GM21367 (cell line): ENCODE measurements around the gene RBFOX2.

ENCODE experiments used
- ATAC-seq: cut with Tn5 transposase; IDR thresholded peaks from one replicate; pipeline ENCODE4 v1.9.1; 2021; ENCODE audit not compliant: unreplicated experiment

RBFOX2 gene

DNA sequence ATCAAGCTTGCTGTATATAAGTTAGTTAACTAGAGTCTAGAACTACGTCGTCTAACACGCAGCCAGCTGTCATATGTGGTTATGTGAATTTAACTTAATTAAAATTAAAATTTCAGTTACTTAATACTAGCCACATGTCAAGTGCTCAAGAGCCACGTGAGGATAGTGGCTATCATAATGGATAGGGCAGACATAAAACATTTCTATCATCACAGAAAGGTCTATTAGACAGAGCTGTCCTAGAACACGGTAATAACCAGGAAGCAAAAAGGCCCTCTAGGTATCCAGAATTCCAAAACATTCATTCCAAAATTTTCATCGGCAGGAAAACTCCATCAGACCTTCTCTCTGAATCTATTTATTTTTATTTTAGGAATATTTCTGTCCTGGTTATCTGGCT is 123.9 kb downstream of the RBFOX2 start:
- ATAC-seq: no peak

- ATAC-seq: no peak
Measured at GRCh38 chr22:35904336-35904692, 124.3 kb downstream of the RBFOX2 start.

GRCh38 chr22:35903571-35904335 is 124.9 kb downstream of the RBFOX2 start:
- no peak for ATAC-seq

- ATAC-seq: no peak
Measured at GRCh38 chr22:35900483-35901168, 128.0 kb downstream of the RBFOX2 start.

- ATAC-seq: no peak
Measured at GRCh38 chr22:35899736-35900135, 128.9 kb downstream of the RBFOX2 start.

- ATAC-seq: no peak
Measured at GRCh38 chr22:35896111-35896705, 132.4 kb downstream of the RBFOX2 start.

- ATAC-seq: no peak
Measured at GRCh38 chr22:35894937-35895708, 133.5 kb downstream of the RBFOX2 start.

DNA sequence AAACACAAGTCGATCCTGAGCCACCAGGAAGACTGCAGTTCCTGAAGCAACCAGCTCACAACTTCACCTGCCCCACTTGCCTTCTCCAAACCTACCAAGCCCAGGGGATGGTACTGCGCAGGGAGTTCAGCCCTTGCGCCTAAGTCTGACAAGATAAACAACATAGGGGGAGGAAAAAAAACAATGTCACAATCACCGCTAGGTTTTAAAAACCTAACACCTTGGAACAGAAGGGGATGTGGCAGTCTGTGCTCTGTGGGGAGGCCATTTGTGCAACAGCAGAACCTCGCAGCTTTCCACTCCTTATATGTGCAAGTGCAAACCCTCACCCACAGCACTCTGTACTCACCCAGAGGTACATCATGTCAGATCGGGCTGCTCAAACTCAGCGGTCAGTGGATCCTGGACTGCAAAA is 134.2 kb downstream of the RBFOX2 start:
- ATAC-seq: no peak

GRCh38 chr22:35893698-35894097 is 134.9 kb downstream of the RBFOX2 start:
- ATAC-seq: no peak

DNA sequence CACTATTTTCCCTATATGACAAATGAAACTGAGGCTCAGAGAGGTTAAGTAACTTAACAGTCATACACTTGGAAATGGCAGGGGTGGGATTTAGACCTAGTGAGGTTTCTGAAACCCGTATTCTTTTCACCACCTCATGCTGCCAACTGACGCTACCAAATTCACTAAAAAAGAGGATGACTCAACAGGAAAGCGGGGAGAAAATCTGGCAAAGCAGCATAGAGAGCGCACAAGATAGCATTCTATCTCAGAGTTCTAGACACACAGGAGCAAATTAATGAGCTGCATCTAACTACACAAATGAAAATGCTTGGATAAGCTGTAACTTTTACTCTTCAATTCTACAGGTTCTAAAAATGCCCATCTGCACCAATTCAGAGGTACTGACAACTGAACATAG is 136.4 kb downstream of the RBFOX2 start:
- ATAC-seq: no peak

DNA sequence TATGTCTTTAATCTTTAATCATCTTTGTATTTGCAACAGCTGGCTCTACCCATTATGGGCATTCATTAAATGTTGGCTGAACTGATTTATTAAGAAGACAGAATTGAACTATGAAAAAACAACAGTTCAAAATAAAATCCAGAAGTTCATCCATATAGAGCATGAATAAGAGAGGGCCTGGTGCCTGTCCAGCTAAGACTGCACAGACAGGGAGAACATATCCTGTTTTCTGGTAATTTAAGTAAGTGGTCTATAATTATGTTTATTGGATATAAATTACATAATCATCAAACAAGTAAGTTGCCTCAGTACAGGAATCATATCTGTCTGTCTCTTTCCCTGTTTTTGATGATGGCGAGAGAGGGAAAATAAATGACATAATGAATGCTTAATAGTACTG is 137.2 kb downstream of the RBFOX2 start:
- ATAC-seq: no peak

DNA sequence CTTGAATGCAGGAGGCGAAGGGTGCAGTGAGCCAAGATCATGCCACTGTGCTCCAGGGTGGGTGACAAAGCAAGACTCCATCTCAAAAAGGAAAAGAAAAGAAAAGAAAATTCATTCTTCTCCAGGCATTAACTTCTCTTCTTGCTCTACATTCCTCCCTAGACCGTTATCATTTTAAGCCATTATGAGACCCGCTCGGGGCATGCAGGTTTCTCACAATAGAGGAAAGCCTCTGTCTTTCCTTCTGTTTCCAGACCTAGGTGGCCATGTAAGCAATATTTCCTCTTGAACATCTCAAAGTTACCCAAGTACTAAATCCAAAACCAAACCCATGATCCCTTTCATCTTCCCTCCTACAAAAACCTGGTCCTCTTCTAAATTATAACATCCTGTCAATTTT is 139.6 kb downstream of the RBFOX2 start:
- ATAC-seq: no peak

DNA sequence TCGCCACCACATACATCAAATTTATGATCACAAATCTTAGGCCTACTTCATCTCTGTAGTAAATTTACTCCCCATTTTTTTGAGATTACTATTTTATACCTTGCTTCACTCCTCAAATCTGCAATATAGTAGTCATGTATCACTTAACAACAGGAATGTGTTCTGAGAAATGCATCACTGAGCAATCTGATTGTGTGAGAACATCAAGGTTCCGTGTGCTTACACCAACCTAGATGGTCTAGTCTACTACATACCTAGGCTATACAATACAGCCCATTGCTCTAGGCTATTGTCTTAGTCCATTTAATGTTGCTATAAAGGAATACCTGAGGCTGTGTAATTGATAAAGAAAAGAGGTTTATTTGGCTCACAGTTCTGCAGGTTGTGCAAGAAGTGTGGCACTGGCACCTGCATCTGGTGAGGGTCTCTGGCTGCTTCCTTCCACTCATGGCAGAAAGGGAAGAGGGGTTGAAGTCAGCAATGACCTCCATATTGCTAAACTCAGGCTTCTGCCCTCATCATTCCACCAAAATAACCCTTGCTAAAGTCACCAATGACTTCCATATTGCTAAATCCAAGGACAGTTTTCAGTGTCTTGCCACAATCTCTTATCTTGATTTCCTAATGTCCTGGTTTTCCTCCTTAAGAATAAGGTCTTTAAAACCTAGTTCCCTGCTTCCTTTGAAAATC is 140.3 kb downstream of the RBFOX2 start:
- ATAC-seq: no peak

DNA sequence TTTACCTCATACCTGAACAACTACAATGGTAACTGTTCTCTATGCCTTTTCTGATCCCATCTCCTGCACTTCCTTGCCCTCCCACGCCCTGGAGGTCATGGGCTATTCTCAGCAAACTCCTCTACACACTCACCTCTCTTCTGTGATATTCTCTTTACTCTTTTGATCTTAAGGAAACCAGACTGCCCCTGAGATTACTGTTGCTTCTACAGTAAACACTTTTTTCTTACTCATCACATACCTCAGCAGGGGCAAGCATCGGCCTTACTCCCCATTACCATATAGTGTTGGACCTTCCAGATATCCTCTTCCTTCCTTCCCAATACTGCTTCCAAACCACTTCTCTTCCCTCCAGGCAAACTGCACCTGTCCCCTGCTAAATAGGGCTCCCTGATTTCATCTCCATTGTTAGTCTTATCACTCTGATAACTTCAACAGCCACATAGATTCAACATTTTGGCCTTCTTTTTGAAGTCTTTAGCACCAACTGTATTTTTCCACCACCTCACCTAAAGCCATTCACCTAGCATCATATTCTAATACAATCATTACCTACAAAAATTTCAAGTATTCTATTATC is 141.2 kb downstream of the RBFOX2 start:
- ATAC-seq: no peak

DNA sequence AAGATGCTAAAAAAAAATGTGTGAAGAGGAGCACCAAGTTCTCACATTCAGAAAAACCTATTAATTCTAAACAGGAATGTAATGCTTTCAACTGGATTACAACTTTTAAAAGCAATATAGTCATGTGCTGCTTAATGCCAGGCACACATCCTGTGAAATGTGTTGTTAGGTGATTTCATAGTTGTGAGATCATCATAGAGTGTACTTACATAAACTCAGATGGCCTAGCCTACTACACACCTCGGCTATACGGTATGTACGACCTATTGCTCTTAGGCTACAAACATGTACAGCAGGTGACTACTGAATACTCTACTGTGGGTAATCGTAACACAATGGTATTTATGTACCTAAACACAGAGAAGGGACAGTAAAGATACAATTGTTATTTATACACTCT is 142.3 kb downstream of the RBFOX2 start:
- ATAC-seq: no peak

- no peak for ATAC-seq
Measured at GRCh38 chr22:35884529-35884928, 144.1 kb downstream of the RBFOX2 start.

GRCh38 chr22:35883031-35883620 is 145.5 kb downstream of the RBFOX2 start:
- ATAC-seq: no peak

DNA sequence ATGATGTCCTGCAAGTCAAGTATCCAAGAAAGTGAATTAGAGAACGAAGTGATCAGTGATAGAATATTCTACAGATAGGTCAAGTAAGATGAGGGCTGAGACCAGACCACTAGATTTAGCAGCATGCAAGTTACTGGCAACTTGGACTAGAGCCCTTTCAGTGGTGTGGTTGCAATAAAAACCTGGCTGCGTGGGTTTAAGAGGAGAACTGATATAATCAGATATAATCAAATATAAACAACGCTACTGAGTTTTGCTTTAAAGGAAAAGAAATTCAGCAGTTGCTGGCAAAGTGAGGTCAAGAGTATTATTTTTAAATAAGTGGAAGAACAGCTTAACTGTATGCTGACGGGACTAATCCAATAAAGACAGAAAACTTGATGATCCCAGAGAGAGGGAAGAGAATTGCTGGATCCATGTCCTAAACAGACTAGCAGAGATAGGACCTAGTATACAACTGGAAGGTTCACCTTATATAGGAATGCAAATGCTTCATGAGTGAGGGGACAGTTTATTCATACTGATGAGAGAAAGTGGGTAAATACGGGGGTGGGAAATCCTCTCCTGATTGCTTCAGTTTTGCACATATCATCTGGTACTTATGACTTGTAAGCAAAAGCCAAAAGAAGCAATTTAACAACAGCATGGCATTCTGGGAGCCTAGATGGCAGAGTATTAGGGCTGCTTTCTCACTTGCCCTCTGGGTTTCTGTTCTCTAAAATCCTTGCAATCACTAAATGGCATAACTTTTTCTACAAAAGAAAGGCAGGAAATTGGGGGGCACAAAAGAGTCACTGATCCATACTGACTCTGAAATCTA is 146.2 kb downstream of the RBFOX2 start:
- ATAC-seq: no peak

DNA sequence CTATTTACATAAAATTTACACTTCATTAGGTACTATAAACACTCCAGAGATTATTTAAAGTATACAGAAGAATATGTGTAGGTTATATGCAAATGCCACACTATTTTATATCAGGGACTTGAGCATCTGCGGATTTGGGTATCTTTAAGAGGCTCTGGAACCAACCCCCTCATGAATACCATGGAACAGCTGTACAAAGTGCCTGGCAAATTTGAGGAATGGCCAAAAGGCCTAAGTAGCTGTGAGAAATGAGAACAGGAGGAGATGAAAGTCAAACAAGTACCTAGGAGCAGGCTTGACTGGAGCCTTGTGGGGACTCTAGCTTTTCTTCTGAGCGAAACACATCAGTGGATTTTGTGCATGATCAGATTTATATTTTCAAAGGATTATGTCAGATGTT is 149.3 kb downstream of the RBFOX2 start:
- no peak for ATAC-seq
